HG03175 (cell line): Measurements from ENCODE around the gene WNT8A.
"Not testable (repeated sequence)": the region's sequence is repeated elsewhere in the genome, so short reads cannot be mapped to it uniquely, and the experiment has no call there.

ENCODE experiments used
- ATAC-seq: cut with Tn5 transposase; IDR thresholded peaks from one replicate; pipeline ENCODE4 v1.9.1; 2021; ENCODE audit warnings: mild to moderate bottlenecking, moderate library complexity; ENCODE audit not compliant: unreplicated experiment

Gene WNT8A, protein sequence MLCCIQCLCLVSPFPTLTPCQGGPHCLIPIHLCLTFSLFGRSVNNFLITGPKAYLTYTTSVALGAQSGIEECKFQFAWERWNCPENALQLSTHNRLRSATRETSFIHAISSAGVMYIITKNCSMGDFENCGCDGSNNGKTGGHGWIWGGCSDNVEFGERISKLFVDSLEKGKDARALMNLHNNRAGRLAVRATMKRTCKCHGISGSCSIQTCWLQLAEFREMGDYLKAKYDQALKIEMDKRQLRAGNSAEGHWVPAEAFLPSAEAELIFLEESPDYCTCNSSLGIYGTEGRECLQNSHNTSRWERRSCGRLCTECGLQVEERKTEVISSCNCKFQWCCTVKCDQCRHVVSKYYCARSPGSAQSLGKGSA

DNA sequence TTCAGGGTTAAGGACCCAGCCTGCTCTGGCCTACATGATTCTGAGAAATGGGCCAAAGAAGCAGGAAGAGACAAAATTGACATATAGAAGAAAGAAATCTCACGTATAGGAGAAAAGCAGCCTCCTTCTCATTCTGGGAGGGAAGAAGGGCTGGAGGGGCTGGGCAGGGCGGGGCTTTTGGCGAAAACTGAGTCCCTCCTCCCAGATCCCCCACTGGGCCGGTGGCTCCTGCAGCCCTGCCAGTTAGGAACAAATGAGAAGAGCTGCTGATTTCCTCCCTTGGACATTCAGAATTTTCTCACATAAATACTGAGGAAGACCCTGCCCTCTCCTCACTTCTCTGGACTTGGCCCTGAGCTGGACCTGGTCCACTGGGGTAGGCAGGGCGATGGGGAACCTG, at the start of gene WNT8A:
TSS of gene WNT8A (plus strand) at position 332 of the 400 bp plus-strand sequence. CDS start 95 bp downstream, outside the sequence.
- ATAC-seq = no peak

DNA sequence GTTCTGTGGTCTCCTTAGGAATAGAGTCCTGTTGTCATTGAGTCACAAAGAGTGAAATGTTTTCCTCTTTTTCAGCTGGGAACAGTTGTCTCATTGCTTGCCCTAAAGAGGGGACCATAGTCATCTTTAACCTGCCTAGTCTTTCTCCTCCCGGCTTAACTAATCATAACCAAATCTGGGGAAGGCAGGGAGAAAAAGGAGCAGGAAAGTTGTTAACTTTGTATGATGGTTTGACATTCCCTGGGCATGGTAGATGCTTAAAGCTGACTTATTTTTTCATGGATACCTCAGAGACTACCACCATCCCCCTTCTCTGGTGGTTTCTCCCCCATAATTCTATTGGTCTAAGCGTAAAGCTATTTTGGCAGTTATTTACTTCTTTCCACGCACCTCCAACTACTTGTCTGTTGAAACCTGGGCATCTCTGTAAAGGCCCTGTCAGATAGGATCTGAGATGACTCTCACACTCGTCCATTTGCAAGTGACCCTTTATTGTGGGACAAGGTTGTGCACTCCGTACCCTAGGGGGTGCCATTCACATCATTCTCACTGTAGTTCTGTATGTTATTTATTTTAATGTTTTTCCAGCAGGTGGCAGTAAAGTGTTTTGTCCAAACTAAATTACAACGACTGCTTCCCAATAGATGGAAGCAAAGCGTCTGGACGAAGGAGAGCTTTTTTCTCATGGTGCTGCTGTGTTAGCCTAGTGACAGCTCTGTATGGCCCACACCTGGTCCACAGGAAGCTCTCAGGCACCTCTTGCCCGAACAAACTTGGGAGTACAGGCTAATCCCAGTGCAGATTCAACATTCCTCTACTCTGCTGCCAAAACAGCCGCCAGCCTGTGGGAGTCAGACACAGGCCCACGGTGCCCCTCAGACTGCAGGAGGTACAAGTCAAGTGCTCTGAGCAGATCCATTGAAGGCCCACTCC, 48.0 kb upstream of the WNT8A start:
- ATAC-seq = peak; percentile 43

DNA sequence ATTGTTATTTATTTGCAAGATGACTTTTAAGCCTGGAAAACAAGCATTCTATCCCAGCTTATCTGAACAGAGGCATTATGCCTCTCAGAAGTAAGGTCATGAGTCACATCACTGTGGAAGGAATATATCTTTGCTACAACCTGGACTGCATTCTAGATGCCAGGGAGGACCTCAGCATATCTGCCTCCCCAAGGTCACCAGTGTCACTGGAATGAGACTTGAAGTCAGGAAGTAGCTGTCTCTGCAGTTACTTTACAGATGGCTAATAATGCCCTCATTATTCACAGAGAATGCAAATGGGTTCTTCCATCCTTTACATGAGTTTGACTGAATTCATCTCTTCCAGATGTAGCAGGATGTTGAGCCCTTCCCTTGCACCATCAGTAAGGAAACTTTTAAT, 46.6 kb upstream of the WNT8A start:
- ATAC-seq = no peak

DNA sequence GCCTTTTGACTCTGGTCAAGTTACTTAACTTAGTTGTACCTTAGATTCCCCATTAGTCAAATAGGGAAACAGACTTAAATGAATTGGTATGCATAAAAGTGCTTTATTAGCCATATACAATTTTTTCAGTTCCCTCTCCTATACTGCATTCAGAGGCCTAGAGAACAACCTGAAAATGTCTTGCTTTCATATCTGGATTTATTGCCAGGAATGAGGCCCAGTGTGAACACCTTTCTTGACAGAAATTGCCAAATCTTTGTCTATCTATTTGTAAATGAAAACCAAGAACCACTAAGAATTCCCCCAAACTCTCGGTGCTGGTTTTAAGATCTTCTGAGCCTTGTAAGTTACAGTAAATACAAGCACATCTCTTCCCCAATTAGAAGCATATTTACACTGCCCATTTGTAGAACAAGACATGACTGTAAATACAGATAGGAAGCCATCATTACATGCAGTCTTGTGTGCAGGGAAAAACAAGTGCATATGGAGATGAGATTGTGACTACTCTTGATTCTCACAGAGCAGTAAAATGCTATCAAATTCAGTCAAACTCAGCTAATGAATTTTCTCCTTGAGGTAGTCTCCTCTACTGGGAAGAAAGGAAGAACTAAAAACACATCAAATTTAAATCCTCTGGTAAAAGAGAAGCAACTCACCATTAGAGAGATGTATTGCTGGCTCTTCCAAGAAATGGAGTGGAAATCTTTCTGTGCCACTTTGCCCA, 45.8 kb upstream of the WNT8A start:
- no peak for ATAC-seq

DNA sequence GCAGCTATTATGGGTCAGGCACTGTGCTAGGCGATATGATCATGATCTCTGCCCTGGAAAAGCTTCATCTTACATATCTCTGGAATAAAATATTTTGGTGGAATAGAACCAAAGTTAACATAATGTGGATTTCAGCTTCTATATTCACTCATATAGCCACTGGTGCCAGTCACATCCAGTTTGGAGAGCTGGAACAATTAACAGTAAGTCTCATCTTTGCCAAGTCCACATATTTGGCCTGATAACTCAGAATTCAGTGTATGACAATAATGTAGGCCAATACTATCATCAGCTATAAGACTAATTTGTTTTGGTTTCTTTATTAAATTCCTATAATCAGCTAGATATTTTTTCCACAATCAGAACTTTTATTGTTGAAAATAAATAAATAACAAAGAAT, 45.0 kb upstream of the WNT8A start:
- no peak for ATAC-seq

DNA sequence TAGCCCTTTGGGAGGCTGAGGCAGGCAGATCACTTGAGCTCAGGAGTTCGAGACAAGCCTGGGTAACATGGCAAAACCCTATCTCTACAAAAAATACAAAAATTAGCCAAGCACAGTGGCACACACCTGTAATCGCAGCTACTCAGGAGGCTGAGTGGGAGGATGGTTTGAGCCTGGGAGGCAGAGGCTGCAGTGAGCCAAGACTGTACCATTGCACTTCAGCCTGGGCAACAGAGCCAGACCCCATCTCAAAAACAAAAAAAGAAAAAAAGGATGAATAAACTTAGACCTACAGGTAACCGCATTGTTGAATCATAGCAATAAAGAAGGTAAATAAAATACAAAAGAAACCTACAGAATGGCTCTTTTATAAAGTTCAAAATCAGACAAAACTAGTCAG, 38.5 kb upstream of the WNT8A start:
- not testable (repeated sequence) for ATAC-seq

DNA sequence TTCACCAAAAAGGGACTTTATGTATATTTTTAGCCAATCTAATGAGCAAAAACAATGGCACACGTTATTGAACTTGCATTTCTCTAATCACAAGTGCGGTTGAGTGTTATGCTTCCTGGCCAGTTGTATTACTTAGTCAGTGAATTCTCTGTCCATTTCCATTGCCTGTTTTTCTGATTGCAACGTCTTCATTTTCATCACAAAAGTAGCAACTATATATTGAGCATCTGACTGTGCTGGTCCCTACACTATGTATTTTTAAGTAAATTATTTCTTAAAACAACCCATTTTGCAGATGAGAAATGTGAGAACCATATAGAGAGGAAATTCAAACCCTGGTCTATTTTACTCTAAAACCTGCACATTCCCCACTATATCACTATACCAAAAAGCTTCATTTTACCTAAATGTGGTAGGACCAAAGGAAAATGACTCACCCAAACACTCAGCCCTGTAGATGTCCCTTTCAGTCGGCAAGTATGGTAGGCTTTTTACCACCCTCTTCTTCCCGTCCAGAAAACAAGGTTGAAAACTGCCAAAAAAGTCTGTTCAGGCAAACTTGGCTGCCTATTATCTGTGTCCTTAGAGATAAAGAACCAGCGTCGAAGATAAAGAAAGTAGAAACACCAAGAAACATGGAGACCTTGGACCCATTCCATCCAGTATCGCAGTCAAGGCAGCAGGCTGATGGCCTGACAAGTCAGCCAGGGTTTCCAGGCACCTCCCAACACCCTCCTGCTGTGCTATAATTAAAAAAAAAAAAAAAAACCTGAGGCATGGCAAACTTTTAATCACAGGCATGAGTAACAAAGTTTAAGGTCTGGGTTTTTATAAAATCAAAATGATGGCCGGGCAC, 32.2 kb upstream of the WNT8A start:
- ATAC-seq = no peak

DNA sequence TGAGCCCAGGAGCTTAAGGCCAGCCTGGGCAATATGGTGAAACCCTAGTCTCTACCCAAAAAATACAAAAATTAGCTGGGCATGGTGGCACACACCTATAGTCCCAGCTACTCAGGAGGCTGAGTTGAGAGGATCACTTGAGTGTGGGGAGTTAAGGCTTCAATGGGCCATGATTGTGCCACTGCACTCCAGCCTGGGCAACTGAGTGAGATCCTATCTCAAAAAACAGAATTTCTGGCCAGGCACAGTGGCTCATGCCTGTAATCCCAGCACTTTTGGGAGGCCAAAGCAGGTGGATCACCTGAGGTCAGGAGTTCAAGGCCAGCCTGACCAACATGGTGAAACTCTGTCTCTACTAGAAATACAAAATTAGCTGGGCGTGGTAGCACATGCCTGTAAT, 31.1 kb upstream of the WNT8A start:
- not testable (repeated sequence) for ATAC-seq

DNA sequence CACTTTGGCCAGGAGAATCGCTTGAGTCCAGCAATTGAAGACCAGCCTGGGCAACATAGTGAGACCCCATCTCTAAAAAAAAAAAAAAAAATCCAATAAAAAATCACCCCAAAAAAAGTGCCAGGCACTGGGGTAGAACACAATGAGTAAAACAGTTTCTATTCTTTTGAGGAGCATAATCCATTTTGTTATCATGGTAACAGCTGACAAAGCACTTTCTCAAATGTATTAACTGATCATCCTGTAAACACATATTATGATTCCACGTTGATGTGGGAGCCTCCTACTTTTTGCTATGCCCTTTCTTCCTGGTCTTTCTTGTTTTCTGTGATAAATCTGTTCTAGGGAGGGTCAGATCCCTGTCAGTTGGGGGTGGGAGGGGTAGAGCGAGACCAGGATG, 30.3 kb upstream of the WNT8A start:
- ATAC-seq = no peak

DNA sequence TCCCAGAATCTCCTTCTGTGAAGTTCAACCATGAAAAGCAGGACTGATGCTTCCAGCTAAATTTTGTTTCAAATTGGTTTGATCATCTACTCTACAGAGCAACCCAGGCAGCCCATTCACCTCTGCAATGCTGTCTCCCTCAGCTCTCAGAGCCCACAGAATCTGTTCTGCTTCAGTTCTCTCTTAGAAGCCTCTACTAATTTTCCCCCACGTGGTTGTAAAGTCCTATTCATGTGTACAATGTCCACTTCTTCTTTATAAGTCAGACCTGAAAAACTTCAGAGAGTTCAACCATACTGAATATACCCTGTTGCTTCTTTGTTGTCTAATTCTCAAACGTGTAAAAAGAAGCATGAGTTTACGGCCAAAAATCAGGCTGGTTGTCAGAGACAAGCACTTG, 29.6 kb upstream of the WNT8A start:
- ATAC-seq = no peak

DNA sequence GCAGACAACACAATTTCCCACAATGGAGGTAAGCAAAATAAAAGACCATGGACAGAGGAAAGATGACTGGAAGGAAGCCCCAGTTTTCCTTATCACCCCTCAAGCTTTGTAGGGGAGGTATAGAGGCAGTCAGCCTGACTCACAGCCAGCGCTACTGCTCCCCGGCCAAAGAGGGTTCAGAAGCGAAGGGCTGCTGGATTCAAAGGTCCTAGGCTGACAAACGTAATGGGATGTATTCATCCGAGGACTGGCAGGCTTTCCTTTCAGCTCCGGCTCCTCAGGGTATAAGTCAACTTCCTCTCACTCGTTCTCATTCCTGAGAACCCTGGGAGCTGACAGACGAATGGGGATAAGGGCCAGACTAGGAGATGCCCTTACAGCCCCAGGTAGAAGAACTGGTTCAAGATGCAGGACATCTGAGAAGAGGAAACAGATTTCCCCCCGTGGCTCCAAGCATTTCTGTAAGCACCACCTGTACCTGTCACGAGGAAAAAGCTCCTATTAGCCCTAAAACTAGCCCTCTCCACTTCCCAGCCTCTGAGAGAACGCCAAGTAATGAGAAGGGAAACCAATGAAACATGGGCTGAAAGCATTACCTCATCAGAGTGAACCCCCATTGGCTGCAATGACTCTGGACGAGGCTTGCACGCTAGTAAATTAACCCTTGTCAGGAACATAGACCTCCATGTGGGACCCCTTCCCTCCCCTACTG, 28.8 kb upstream of the WNT8A start:
- no peak for ATAC-seq

DNA sequence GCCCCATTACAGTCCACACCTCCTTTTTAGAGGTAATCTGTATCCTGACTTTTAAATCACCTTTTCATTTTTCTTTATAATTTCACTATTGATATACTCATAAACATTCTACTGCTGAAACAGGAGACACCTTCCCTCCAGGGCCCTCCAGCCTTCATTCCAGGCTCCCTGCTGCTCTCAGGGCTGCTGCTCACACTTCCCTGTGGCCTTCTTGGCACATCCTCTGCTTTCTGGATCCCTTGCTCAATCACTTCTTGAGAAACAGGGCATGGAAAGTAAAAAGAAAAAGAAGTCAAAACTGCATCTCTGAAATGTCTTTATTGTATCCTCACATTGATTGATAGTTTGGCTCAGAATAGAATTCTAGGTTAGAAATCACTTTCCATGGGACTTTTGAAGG, 19.3 kb upstream of the WNT8A start:
- no peak for ATAC-seq

DNA sequence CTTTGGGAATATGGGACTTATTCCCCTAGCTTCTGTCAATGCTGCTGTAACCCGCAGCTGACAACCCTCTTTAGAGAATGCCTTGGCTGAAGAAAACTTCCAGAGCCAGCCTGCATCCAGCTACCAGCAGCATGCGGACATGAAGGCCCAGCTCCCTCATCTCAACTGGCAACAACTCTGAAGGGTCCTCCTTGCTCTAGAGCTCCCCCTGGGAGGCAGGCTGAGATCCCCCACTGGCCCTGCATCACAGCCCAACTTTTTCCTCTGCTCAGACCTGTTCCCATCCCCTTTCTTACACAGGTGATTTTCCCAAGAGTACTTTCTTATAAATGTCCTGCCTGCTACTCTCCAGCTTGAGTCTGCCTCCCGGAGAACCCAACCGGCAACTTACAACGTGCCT, 18.7 kb upstream of the WNT8A start:
- ATAC-seq = no peak

DNA sequence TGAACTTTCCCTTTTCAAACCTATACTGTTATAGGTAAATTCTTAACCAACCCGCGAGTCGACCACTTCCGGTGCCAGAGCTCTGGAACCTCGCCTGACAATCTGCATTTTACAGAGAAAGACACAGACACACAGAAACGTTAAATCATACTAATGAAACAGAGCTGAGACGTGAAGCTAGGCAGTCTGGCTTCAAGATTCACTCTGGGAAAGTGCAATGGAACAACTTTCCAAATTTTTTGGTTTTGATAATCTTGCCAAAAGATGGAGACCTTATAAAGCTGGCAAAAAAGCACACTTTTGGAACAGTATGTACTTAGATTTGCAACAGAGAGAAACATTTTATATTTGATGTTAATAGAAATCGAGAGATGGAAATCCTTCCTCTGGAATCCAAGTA, 15.9 kb upstream of the WNT8A start:
- ATAC-seq = no peak

DNA sequence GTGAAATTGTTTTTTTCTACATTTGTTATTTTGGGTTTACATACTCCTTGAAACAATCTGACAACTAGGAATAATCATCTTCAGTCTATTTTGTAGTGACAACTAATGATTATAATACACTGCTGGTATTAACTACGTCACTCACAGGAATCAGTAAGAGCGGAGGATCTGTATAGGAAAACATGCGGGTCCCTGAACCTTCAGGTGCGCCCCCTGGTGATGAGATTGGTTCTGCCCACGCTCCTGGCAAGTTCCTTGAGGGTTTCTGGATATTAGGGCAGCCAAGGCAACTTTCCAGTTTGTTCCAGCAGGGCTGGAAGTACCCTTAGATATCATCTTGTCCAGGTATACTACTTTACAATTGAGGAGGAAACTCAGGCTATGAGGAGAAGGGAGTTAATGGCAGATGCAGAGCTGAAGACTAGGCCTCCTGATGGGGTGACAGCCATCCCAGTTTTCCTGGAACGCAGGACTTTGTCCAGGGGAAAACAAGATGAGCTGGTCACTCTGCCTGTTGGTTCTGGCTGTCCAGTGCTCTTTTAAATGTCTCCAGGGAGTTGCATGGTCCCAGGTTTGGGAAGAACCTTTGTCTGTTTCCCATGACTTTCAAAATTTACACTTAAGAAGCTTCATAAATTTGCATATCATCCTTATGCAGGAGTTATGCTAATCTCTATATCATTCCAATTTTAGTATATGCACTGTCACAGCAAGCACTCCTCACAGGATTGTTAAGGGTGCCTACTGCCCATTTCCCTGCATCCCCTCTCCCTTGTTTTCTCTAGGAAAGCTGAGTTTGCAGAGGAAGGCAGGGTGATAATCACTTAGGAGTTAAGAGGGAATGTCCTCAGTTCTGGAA, 14.9 kb upstream of the WNT8A start:
- ATAC-seq = no peak

DNA sequence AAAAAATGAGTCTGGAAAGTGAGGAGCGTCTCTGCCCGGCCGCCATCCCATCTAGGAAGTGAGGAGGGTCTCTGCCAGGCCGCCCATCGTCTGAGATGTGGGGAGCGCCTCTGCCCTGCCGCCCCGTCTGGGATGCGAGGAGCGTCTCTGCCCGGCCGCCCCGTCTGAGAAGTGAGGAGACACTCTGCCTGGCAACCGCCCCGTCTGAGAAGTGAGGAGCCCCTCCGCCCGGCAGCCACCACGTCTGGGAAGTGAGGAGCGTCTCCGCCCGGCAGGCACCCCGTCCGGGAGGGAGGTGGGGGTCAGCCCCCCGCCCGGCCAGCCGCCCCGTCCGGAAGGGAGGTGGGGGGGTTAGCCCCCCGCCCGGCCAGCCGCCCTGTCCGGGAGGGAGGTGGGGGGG, 13.8 kb upstream of the WNT8A start:
- ATAC-seq = not testable (repeated sequence)

DNA sequence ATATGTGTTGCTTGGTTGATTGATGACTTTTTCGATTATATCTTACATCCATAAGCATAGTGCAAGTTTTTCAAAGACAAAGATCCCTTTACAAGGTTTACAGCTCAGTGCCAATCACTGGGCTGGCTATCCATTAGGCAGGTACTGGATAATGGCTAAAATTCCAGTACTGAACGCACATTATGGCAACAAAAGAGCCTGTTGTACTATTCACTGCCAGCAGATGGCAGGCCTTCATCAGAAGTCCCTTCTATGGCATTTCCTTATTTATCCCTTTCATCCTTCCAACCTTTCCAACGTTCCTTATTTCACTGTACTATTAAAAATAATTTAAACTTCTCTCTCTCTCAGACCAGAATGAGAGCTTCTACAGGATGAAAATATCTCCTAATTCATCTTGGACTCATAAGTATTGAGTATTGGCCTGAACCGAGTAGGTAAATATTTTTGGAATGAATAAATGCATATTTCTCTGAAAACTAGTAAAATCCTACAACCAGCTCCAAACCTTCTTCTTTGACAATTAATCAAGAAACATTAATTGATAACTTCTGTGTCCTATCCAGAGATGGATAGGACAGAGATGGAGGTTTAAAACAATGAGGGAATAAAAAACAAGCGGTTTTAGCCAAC, 6.7 kb upstream of the WNT8A start:
- no peak for ATAC-seq

DNA sequence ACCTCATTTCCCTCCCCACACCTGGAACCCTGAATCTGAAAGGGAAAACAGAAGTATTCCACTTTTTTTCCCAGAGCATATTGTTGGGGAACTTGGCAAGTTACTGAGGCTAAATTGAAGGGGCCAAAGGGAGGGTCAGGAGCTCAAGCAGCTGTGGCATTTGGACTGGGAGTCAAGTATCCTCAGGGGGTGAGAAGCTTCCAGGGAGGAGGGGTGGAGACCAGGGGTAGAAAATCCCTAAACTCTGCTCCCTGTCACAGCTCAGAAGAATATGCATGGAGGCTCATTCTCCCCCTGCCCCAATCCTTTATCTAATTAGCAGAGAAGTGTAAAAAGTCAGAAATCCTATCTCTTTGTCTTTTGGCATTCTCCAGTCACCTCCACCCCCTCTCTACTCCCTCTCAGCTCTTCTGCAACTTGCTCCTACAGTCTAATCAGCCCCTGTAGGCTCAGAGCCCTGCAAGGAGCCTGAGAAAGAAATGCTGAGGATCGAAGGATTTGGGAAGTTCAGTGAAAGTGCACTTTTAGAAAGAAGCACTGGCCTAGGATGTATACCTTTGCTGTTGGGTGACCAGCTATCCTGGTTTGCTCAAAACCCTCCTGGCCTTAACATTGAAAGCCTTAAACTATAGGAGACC, 5.7 kb upstream of the WNT8A start:
- no peak for ATAC-seq
